SK-N-SH (cell line): ENCODE data around the gene DGCR6. TPM values are rescaled to one million over a fixed set of nuclear protein-coding genes. Genes with fewer than 3 reads are reported as not detected.
"Not testable (repeated sequence)": the region's sequence is repeated elsewhere in the genome, so short reads cannot be mapped to it uniquely, and the experiment has no call there.

Source experiments
- CTCF ChIA-PET: fragments of 300-600, 350-600 bp; formaldehyde crosslinking; extraction: SDS; loops from one replicate; lab custom pipeline; 2021; lab: Yijun Ruan, JAX
- POLR2A ChIA-PET: fragments of 350-600 bp; sonication (Branson Sonifier 250); formaldehyde crosslinking; extraction: SDS; loops from one replicate; lab custom pipeline; 2020; ENCODE audit warnings: antibody characterized with exemption, inconsistent platforms; lab: Yijun Ruan, JAX
- DNase-seq: peaks from one replicate; pipeline ENCODE4 v3.0.0; 2012
- H2AFZ ChIP-seq: fragments of 200-600 bp; sonication (generic); 2 replicates; pipeline ENCODE4 v1.8.1; 2016; ENCODE audit warnings: antibody characterized with exemption, mild to moderate bottlenecking, low read depth
- H3F3A ChIP-seq: fragments of 200-600 bp; sonication (generic); replicated peaks from 2 replicates; pipeline ENCODE3; 2016; ENCODE audit warnings: antibody characterized with exemption, mild to moderate bottlenecking; ENCODE audit not compliant: insufficient read depth
- H3K27ac ChIP-seq, 2 experiments: fragments of 200-500 bp in 1 of 2; fragments of 200-600 bp in 1 of 2; sonication (Bioruptor generic) in 1 of 2; sonication (generic), shearing (Covaris generic) in 1 of 2; 2 replicates each; pipeline versions ENCODE4 v1.5.1 to v1.6.1; 2014 to 2016; ENCODE audit warnings: low read depth in 2 of 2, inconsistent platforms in 1 of 2, low read length in 1 of 2, mild to moderate bottlenecking in 1 of 2, mixed read lengths in 1 of 2
- H3K27me3 ChIP-seq: fragments of 200-600 bp; sonication (generic), shearing (Covaris generic); 2 replicates; pipeline ENCODE4 v1.6.1; 2016; ENCODE audit warnings: mixed run types; ENCODE audit not compliant: insufficient read depth
- H3K36me3 ChIP-seq, 2 experiments: fragments of 200-500 bp in 1 of 2; fragments of 200-600 bp in 1 of 2; sonication (Bioruptor generic) in 1 of 2; sonication (generic) in 1 of 2; replicated peaks in 1 of 2; 2 replicates each; pipeline versions ENCODE3 to v1.5.1; 2014 to 2016; ENCODE audit warnings: low read length in 1 of 2, mild to moderate bottlenecking in 1 of 2; ENCODE audit not compliant: insufficient read depth in 2 of 2, control insufficient read depth in 1 of 2
- H3K4me1 ChIP-seq, 2 experiments: fragments of 200-500 bp in 1 of 2; fragments of 200-600 bp in 1 of 2; sonication (Bioruptor generic) in 1 of 2; sonication (generic), shearing (Covaris generic) in 1 of 2; 2 replicates each; pipeline versions ENCODE4 v1.5.1 to v1.6.1; 2014 to 2016; ENCODE audit warnings: low read depth in 1 of 2, low read length in 1 of 2, mixed run types in 1 of 2; ENCODE audit not compliant: insufficient read depth in 2 of 2, control insufficient read depth in 1 of 2
- H3K4me2 ChIP-seq: fragments of 200-600 bp; sonication (generic), shearing (Covaris generic); 2 replicates; pipeline ENCODE4 v1.6.1; 2017; ENCODE audit warnings: mixed run types
- H3K4me3 ChIP-seq, 2 experiments: fragments of 200-500 bp in 1 of 2; fragments of 200-600 bp in 1 of 2; sonication (Bioruptor generic) in 1 of 2; sonication (generic), shearing (Covaris generic) in 1 of 2; 2 replicates each; pipeline versions ENCODE4 v1.5.1 to v1.8.1; 2014 to 2016; ENCODE audit warnings: low read depth in 2 of 2, inconsistent platforms in 1 of 2, low read length in 1 of 2, mild to moderate bottlenecking in 1 of 2, mixed read lengths in 1 of 2, moderate library complexity in 1 of 2
- H3K79me2 ChIP-seq: fragments of 200-600 bp; sonication (generic); 2 replicates; pipeline ENCODE4 v1.8.1; 2017; ENCODE audit warnings: mild to moderate bottlenecking; ENCODE audit not compliant: insufficient read depth
- H3K9ac ChIP-seq: fragments of 200-600 bp; sonication (generic); 2 replicates; pipeline ENCODE4 v1.6.1; 2017; ENCODE audit warnings: mixed run types
- H3K9me2 ChIP-seq: fragments of 200-600 bp; sonication (generic); 2 replicates; pipeline ENCODE4 v1.6.1; 2017; ENCODE audit warnings: mixed run types
- H3K9me3 ChIP-seq: fragments of 200-600 bp; sonication (generic); 2 replicates; pipeline ENCODE4 v1.6.1; 2017; ENCODE audit warnings: mixed run types, mild to moderate bottlenecking, moderate library complexity
- H4K20me1 ChIP-seq: fragments of 200-600 bp; sonication (generic); 2 replicates; pipeline ENCODE4 v1.6.1; 2017; ENCODE audit warnings: mild to moderate bottlenecking, mixed run types; ENCODE audit not compliant: insufficient read depth
- ELF1 ChIP-seq: IDR thresholded peaks from 2 replicates; pipeline ENCODE4 v1.4.0; 2012
- EP300 ChIP-seq, 2 experiments: IDR thresholded peaks; 2 replicates each; pipeline versions ENCODE4 v1.4.0 to v1.6.1; 2012; ENCODE audit warnings: borderline replicate concordance in 1 of 2, low read depth in 1 of 2, low read length in 1 of 2
- FOXJ3 ChIP-seq: sonication (generic); formaldehyde crosslinking; IDR thresholded peaks from 2 replicates; pipeline ENCODE4 v1.5.1; 2020; ENCODE audit warnings: mild to moderate bottlenecking, missing genetic modification reagents
- GABPA ChIP-seq: IDR thresholded peaks from 2 replicates; pipeline ENCODE4 v1.4.0; 2012; ENCODE audit warnings: low read depth, mild to moderate bottlenecking
- GATA2 ChIP-seq: sonication (generic); formaldehyde crosslinking; IDR thresholded peaks from 2 replicates; pipeline ENCODE4 v1.5.0; 2020; ENCODE audit warnings: mild to moderate bottlenecking, missing genetic modification reagents
- NRF1 ChIP-seq: IDR thresholded peaks from 2 replicates; pipeline ENCODE4 v1.6.1; 2012; ENCODE audit warnings: low read depth, mild to moderate bottlenecking, low read length
- RXRA ChIP-seq: IDR thresholded peaks from 2 replicates; pipeline ENCODE4 v1.4.0; 2012; ENCODE audit warnings: low read depth, mild to moderate bottlenecking, borderline replicate concordance
- TEAD4 ChIP-seq: IDR thresholded peaks from 2 replicates; pipeline ENCODE4 v1.4.0; 2012; ENCODE audit warnings: mild to moderate bottlenecking, borderline replicate concordance; ENCODE audit not compliant: insufficient read depth
- YY1 ChIP-seq: IDR thresholded peaks from 2 replicates; pipeline ENCODE4 v1.4.0; 2012; ENCODE audit warnings: low read depth, mild to moderate bottlenecking
- WGBS: methylation state at CpG from one replicate; pipeline ENCODE4 v1.1.6; 2017; ENCODE audit warnings: low lambda C conversion rate; 5-methylcytosine and 5-hydroxymethylcytosine counted together
- polyA plus RNA-seq, 3 experiments: library from polyadenylated mRNA; depleted of rRNA; stranded (reverse); fragments of >200 nt; gene quantifications; 2 replicates each; pipeline ENCODE4 v1.2.3, GENCODE V29; 2012

The DGCR6 gene
- polyA plus RNA-seq, 1 of the 3 experiments (the other 2 are of a cell fraction) = 1.2 TPM

DNA sequence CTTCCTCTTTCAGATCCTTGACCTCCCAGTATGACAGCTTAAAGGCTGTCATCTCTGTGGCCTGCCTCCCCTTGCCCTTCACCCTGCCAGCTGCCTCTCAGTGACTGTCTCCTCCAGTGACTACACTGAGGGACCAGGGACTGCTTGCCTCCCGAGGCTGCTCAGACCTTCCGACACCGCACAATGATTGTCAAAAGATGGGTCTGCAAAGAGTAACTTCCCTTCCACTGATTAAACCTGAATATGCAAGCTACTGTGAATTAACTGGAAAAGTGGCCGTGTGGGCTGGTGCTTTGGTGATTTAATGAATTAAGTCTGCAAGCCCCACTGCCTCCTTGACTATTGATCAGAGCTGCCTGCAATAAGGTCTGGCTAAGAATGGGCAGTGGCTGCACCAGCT, 21.7 kb upstream of the DGCR6 start:
- CTCF ChIA-PET, H3K27ac ChIP-seq: not testable (repeated sequence)

DNA sequence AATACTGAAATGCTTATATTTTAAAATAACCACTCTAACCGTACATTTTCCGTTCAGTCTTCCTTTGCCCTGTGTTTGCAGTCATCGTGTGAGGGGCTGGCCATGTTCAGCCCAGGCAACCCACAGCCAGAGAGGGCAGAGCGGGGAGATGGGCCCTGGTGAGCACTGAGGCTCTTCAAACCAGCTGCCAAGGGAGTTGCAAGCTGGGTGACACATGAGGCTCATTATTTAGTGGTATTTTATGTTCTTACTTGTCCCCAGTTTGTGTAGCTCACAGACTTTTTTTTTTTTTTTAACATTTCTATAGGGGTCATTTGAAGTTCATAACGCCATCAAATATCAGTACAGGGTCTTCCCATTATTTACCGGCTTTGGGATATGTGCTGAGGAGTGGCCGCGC, 18.0 kb upstream of the DGCR6 start:
- DNase-seq = no peak
- H3K36me3 ChIP-seq = no peaks in the 10 kb centered on the region
- POLR2A ChIA-PET = no interaction called here
- H3K9me2 ChIP-seq = no peaks in the 10 kb centered on the region
- H2AFZ ChIP-seq = no peak overlapping the region
- H3K4me3 ChIP-seq = no peak overlapping the region
- no peak overlapping the region for H3K27ac ChIP-seq
- no peaks in the 10 kb centered on the region for H3K4me1 ChIP-seq
- H3K9ac ChIP-seq = no peak overlapping the region
- CTCF ChIA-PET = no interaction called here
- no peak overlapping the region for H3K4me2 ChIP-seq
- H3K9me3 ChIP-seq = no peaks in the 10 kb centered on the region
- H3K27me3 ChIP-seq = no peaks in the 10 kb centered on the region
- no peaks in the 10 kb centered on the region for H3K79me2 ChIP-seq
- H4K20me1 ChIP-seq = no peaks in the 10 kb centered on the region
- H3F3A ChIP-seq = no peaks in the 10 kb centered on the region
- WGBS = 50% methylated on average over 2 of the region's 8 CpGs
- no peak for TF ChIP-seq TEAD4
- TF ChIP-seq YY1 = no peak
- no peak for TF ChIP-seq NRF1
- no peak for TF ChIP-seq RXRA
- no peak for TF ChIP-seq ELF1
- no peak for TF ChIP-seq GATA2 (CRISPR knock-in tag)
- TF ChIP-seq FOXJ3 (CRISPR knock-in tag) = no peak
- no peak for TF ChIP-seq EP300 (IDR thresholded peaks at IDR 0.05; ENCODE audit: borderline replicate concordance in 1 of 2, low read depth in 1 of 2, low read length in 1 of 2)
- no peak for TF ChIP-seq GABPA

More for the DNA sequence above, 21.7 kb upstream of the DGCR6 start:
- H3K4me1 ChIP-seq, H3K9ac ChIP-seq, H2AFZ ChIP-seq, H3K27me3 ChIP-seq, H4K20me1 ChIP-seq, H3K36me3 ChIP-seq, H3K4me3 ChIP-seq, POLR2A ChIA-PET, H3K9me2 ChIP-seq, H3K9me3 ChIP-seq, H3K4me2 ChIP-seq, H3F3A ChIP-seq, H3K79me2 ChIP-seq, DNase-seq: not testable (repeated sequence)
- 21% methylated on average over 4 of the region's 4 CpGs for WGBS

DNA sequence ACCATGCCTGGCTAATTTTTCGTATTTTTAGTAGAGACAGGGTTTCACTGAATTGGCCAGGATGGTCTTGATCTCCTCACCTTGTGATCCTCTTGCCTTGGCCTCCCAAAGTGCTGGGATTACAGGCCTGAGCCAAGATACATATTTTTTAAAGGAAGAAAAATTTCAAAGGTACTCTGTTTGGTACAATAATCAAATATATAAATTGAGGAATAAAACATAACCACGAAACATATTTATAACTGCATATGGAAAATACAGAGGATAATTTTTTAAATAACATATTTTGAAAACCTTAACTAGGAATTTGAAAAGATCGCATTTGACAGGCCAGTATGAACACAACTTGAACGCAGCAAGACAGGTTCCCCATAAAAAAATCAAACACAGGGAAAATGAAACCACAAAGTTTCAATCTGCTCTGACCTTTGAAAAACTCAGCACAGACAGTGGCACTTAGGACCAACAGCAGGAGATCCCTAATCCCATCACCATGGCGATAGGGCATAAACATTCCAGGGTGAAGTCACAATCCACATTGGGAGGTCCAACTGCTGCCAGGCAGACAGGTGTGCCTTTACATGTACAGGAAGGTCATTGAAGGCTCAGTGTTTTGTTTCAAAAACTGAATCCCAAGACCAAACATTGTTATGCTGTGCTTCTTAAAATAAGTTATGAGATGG, 15.5 kb upstream of the DGCR6 start:
- DNase-seq, H3F3A ChIP-seq, H3K9ac ChIP-seq, H3K79me2 ChIP-seq, POLR2A ChIA-PET, H3K4me3 ChIP-seq, H3K9me2 ChIP-seq, CTCF ChIA-PET, H3K36me3 ChIP-seq, H4K20me1 ChIP-seq, H3K4me1 ChIP-seq, H3K27me3 ChIP-seq, H3K4me2 ChIP-seq, H3K27ac ChIP-seq, H3K9me3 ChIP-seq, H2AFZ ChIP-seq: not testable (repeated sequence)
- 27% methylated on average over 1 of the region's 5 CpGs for WGBS

DNA sequence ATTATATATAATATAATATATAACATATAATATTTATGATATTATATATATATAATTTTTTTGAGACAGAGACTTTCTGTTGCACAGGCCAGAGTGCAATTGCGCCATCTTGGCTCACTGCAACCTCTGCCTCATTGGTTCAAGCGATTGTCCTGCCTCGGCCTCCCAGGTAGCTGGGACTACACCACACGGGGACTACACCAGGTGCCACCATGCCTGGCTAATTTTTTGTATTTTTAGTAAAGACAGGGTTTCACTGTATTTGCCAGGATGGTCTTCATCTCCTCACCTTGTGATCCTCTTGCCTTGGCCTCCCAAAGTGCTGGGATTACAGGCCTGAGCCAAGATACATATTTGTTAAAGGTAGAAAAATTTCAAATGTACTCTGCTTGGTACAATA, 12.3 kb upstream of the DGCR6 start:
- H3K4me3 ChIP-seq, POLR2A ChIA-PET, H3K27ac ChIP-seq, H3K9me3 ChIP-seq, DNase-seq, H3K4me1 ChIP-seq, H3K9ac ChIP-seq, CTCF ChIA-PET, H3K27me3 ChIP-seq, H2AFZ ChIP-seq, H3K9me2 ChIP-seq, H3K79me2 ChIP-seq, H3K36me3 ChIP-seq, H3F3A ChIP-seq, H3K4me2 ChIP-seq, H4K20me1 ChIP-seq: not testable (repeated sequence)
- WGBS = no CpG with 5 or more reads among the region's 4 CpGs

DNA sequence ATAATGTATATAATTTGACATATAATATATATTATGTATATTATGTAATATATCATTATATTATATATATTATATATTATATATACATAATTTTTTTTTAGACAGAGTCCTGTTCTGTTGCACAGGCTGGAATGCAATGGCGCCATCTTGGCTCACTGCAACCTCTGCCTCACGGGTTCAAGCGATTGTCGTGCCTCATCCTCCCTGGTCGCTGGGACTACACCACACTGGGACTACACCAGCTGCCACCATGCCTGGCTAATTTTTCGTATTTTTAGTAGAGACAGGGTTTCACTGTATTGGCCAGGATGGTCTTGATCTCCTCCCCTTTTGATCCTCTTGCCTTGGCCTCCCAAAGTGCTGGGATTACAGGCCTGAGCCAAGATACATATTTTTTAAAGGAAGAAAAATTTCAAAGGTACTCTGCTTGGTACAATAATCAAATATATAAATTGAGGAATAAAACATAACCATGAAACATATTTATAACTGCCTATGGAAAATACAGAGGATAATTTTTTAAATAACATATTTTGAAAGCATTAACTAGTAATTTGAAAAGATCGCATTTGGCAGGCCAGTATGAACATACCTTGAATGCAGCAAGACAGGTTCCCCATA, 10.0 kb upstream of the DGCR6 start:
- H3K79me2 ChIP-seq, H3F3A ChIP-seq, DNase-seq, H3K9me2 ChIP-seq, H3K27ac ChIP-seq, H3K27me3 ChIP-seq, H3K36me3 ChIP-seq, H3K9me3 ChIP-seq, POLR2A ChIA-PET, H4K20me1 ChIP-seq, H3K4me2 ChIP-seq, H3K9ac ChIP-seq, CTCF ChIA-PET, H2AFZ ChIP-seq, H3K4me1 ChIP-seq, H3K4me3 ChIP-seq: not testable (repeated sequence)
- 60% methylated on average over 6 of the region's 7 CpGs for WGBS
